K562 (cell line): Measurements from ENCODE around the gene ANO1. TPM values are rescaled to one million over a fixed set of nuclear protein-coding genes. Genes with fewer than 3 reads are reported as not detected.
A peak's percentile ranks its signal among the peaks of the same experiment; 100 is the strongest.

Source experiments
- CCNT2 ChIP-seq: IDR thresholded peaks from 2 replicates; pipeline ENCODE4 v1.6.1; 2011; ENCODE audit warnings: borderline replicate concordance, low read depth, mild to moderate bottlenecking, moderate library complexity, mixed read lengths, low read length; ENCODE audit not compliant: insufficient read length; ENCODE audit errors: extremely low read depth
- CHD4 ChIP-seq: fragments of 200-600 bp; sonication (generic); IDR thresholded peaks from 3 replicates; pipeline ENCODE4 v1.6.1; 2012; ENCODE audit warnings: low read depth, mild to moderate bottlenecking, mixed read lengths, low read length, inconsistent platforms; ENCODE audit not compliant: insufficient read depth, insufficient replicate concordance, poor library complexity, severe bottlenecking
- CREB3L1 ChIP-seq: fragments of 450-650 bp; IDR thresholded peaks from 2 replicates; pipeline ENCODE4 v1.6.1; 2014; ENCODE audit warnings: low read depth, mild to moderate bottlenecking, moderate library complexity, borderline replicate concordance
- KDM4B ChIP-seq, 2 experiments: fragments of 450-650 bp in 1 of 2; sonication (generic) in 1 of 2; IDR thresholded peaks; 2 replicates each; pipeline ENCODE4 v1.6.1; 2016 to 2017; ENCODE audit warnings: borderline replicate concordance in 2 of 2, antibody characterized with exemption in 1 of 2, low read depth in 1 of 2, mild to moderate bottlenecking in 1 of 2
- MAX ChIP-seq: sonication (generic); formaldehyde crosslinking; IDR thresholded peaks from 2 replicates; pipeline ENCODE4 v1.9.0; 2022; ENCODE audit warnings: mild to moderate bottlenecking, missing genetic modification reagents
- MXD1 ChIP-seq: fragments of 250-450 bp; sonication (Bioruptor Pico); IDR thresholded peaks from 2 replicates; pipeline ENCODE4 v1.8.0; 2021; ENCODE audit warnings: borderline replicate concordance, mild to moderate bottlenecking, moderate library complexity; ENCODE audit not compliant: poor library complexity, severe bottlenecking
- NCOA6 ChIP-seq: fragments of 450-650 bp; IDR thresholded peaks from 2 replicates; pipeline ENCODE4 v1.6.1; 2017; ENCODE audit warnings: mild to moderate bottlenecking
- NFIC ChIP-seq: fragments of 450-650 bp; IDR thresholded peaks from 2 replicates; pipeline ENCODE4 v1.6.1; 2017; ENCODE audit warnings: mild to moderate bottlenecking, inconsistent platforms
- RBBP5 ChIP-seq: fragments of 200-600 bp; sonication (generic); IDR thresholded peaks from 2 replicates; pipeline ENCODE4 v1.6.1; 2012; ENCODE audit warnings: borderline replicate concordance, mild to moderate bottlenecking, low read length, control low read depth, inconsistent platforms; ENCODE audit not compliant: insufficient read depth, poor library complexity, severe bottlenecking
- RBM25 ChIP-seq: fragments of 200-400 bp; formaldehyde crosslinking; IDR thresholded peaks from 2 replicates; pipeline ENCODE4 v1.6.1; 2018; ENCODE audit warnings: low read length, low read depth, moderate library complexity; ENCODE audit not compliant: severe bottlenecking
- SNRNP70 ChIP-seq: fragments of 200-400 bp; formaldehyde crosslinking; optimal IDR thresholded peaks from 2 replicates; pipeline ENCODE3; 2017; ENCODE audit warnings: low read depth, low read length
- SRF ChIP-seq, 2 experiments: fragments of 250-450, 450-650 bp in 1 of 2; sonication (Bioruptor Pico) in 1 of 2; sonication (generic) in 1 of 2; formaldehyde crosslinking; IDR thresholded peaks; 2 replicates each; pipeline versions ENCODE4 v1.5.0 to v1.5.1; 2020 to 2022; ENCODE audit warnings: mild to moderate bottlenecking in 1 of 2, missing genetic modification reagents in 1 of 2
- SRSF9 ChIP-seq: fragments of 200-400 bp; formaldehyde crosslinking; IDR thresholded peaks from 2 replicates; pipeline ENCODE4 v1.6.1; 2017; ENCODE audit warnings: low read depth, low read length, borderline replicate concordance
- ZBTB2 ChIP-seq: fragments of 450-650 bp; IDR thresholded peaks from 2 replicates; pipeline ENCODE4 v1.6.1; 2016; ENCODE audit warnings: antibody characterized with exemption
- ZBTB9 ChIP-seq: fragments of 450-650 bp; formaldehyde crosslinking; IDR thresholded peaks from 2 replicates; pipeline ENCODE4 v1.4.0; 2020; ENCODE audit warnings: mild to moderate bottlenecking, moderate library complexity
- ZKSCAN3 ChIP-seq: fragments of 250-450 bp; sonication (Bioruptor Pico); IDR thresholded peaks from 2 replicates; pipeline ENCODE4 v1.4.0; 2020
- ZKSCAN8 ChIP-seq: fragments of 200-800 bp; sonication (Bioruptor generic); IDR thresholded peaks from 2 replicates; pipeline ENCODE4 v1.6.1; 2016; ENCODE audit warnings: missing genetic modification characterization, missing compliant biosample characterization
- ZNF134 ChIP-seq: fragments of 250-450 bp; sonication (Bioruptor Pico); conservative IDR thresholded peaks from 2 replicates; pipeline ENCODE4 v1.4.0; 2020
- ZNF184 ChIP-seq: sonication (generic); formaldehyde crosslinking; IDR thresholded peaks from 2 replicates; pipeline ENCODE4 v1.5.0; 2020; ENCODE audit warnings: missing genetic modification reagents
- ZNF212 ChIP-seq: fragments of 450-650 bp; formaldehyde crosslinking; IDR thresholded peaks from 2 replicates; pipeline ENCODE4 v1.4.0; 2020; ENCODE audit warnings: mild to moderate bottlenecking
- ZNF76 ChIP-seq: fragments of 250-450 bp; sonication (Bioruptor Pico); IDR thresholded peaks from 2 replicates; pipeline ENCODE4 v1.4.0; 2020; ENCODE audit warnings: mild to moderate bottlenecking, moderate library complexity, borderline replicate concordance
- ZNF77 ChIP-seq: fragments of 250-450 bp; sonication (Bioruptor Pico); IDR thresholded peaks from 2 replicates; pipeline ENCODE4 v1.5.0; 2020
- polyA plus RNA-seq, 8 experiments: library from polyadenylated mRNA; depleted of rRNA in 4 of 8; stranded (reverse) in 5 of 8; unstranded in 3 of 8; fragments of >200 nt; fragmentation: Nextera tagmentation in 2 of 8; fragmentation: Illumina TruSeq in 1 of 8; extraction: Ambion mirVana in 2 of 8; extraction: Trizol in 1 of 8; gene quantifications; 2 replicates each; pipeline versions ENCODE4 v1.2.1 to v1.2.3, GENCODE V29; 2011 to 2014; ENCODE audit warnings: inconsistent platforms in 1 of 8, missing spikeins in 1 of 8
- total RNA-seq, 7 experiments: library from RNA; depleted of rRNA in 6 of 7; stranded (reverse); fragments of >200 nt in 6 of 7; fragmentation: Illumina TruSeq in 2 of 7; extraction: Trizol in 2 of 7; gene quantifications; 2 replicates each; pipeline versions ENCODE4 v1.2.1 to v1.2.3, GENCODE V29; 2011 to 2021; ENCODE audit warnings: low replicate concordance in 1 of 7

ANO1 gene
- total and polyA plus RNA-seq, 9 of the 15 experiments (the other 6 are each of a cell fraction or from before 2014, with no cell fraction given) = not detected

- TF ChIP-seq ZNF184 (CRISPR knock-in tag) (no peak), CCNT2 (peak; percentile 46), ZNF212 (CRISPR knock-in tag) (no peak), NCOA6 (no peak), ZKSCAN8 (CRISPR knock-in tag) (no peak), ZKSCAN3 (CRISPR knock-in tag) (no peak), ZNF134 (CRISPR knock-in tag) (no peak), ZNF77 (CRISPR knock-in tag) (no peak), ZBTB2 (peak; percentile 95), ZNF76 (CRISPR knock-in tag) (no peak), RBBP5 (peak; percentile 55), SRF (CRISPR knock-in tag; IDR thresholded peaks at IDR 0.05) (peak in 1 of 2 experiments; percentile 73; a peak in 1 of 4 replicates), MXD1 (no peak), NFIC (peak; percentile 23; the same call in 1 of the 2 replicates), SNRNP70 (no peak), ZBTB9 (CRISPR knock-in tag) (0 out of 2 replicates have a peak, but pooled peaks have one; percentile 7), CHD4 (no peak), CREB3L1 (peak; percentile 66), RBM25 (no peak), MAX (CRISPR knock-in tag) (peak; percentile 54), SRSF9 (no peak), KDM4B (IDR thresholded peaks at IDR 0.05; ENCODE audit: borderline replicate concordance in 2 of 2, low read depth in 1 of 2) (no peak)
Measured at GRCh38 chr11:70202920-70203750, 125.0 kb downstream of the ANO1 start, which contains the start of gene FADD (continued).
